HFF-Myc (cell line): ENCODE data around the gene HSD17B4.

Source experiments
- DNase-seq: peaks from one replicate; pipeline ENCODE4 v3.0.0-alpha.2; 2011; ENCODE audit warnings: low read depth; ENCODE audit errors: extremely low read depth
- H3K4me3 ChIP-seq: replicated peaks from 2 replicates; pipeline ENCODE4 v1.5.1; 2011; ENCODE audit warnings: low read depth, mild to moderate bottlenecking, control low read depth, low read length
- TF ChIP-seq, protein P1 (sequence below): IDR thresholded peaks from 2 replicates; pipeline ENCODE4 v1.5.1; 2012; ENCODE audit warnings: mild to moderate bottlenecking, low read depth, low read length, control low read depth; ENCODE audit errors: missing control alignments

Gene HSD17B4

GRCh38 chr5:119529811-119530210 lies 77.5 kb downstream of the HSD17B4 start:
- DNase-seq = no peak
- TF ChIP-seq, protein P1, sequence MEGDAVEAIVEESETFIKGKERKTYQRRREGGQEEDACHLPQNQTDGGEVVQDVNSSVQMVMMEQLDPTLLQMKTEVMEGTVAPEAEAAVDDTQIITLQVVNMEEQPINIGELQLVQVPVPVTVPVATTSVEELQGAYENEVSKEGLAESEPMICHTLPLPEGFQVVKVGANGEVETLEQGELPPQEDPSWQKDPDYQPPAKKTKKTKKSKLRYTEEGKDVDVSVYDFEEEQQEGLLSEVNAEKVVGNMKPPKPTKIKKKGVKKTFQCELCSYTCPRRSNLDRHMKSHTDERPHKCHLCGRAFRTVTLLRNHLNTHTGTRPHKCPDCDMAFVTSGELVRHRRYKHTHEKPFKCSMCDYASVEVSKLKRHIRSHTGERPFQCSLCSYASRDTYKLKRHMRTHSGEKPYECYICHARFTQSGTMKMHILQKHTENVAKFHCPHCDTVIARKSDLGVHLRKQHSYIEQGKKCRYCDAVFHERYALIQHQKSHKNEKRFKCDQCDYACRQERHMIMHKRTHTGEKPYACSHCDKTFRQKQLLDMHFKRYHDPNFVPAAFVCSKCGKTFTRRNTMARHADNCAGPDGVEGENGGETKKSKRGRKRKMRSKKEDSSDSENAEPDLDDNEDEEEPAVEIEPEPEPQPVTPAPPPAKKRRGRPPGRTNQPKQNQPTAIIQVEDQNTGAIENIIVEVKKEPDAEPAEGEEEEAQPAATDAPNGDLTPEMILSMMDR = no peak
- H3K4me3 ChIP-seq = no peak overlapping the region

DNA sequence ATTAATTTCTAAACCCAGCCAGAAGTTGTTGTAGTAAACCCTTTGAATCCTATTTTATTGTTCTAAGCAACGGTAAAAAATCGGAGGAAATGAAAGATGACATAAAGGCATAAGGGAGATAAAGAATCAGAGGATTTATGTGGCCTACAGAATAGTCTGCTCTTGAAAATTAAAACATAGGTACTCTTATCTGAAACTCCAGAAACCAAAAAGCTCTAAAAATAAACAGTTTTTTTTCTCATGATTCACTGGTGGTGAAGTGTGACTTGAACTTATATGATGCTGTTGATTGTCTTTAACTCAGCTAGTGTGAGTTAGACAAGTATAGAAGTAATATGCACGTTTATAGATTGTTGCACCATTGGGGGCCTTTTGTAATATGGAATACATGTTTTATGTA lies 80.3 kb downstream of the HSD17B4 start:
- no peak overlapping the region for H3K4me3 ChIP-seq
- no peak for DNase-seq
- TF ChIP-seq, protein P1 = no peak

DNA sequence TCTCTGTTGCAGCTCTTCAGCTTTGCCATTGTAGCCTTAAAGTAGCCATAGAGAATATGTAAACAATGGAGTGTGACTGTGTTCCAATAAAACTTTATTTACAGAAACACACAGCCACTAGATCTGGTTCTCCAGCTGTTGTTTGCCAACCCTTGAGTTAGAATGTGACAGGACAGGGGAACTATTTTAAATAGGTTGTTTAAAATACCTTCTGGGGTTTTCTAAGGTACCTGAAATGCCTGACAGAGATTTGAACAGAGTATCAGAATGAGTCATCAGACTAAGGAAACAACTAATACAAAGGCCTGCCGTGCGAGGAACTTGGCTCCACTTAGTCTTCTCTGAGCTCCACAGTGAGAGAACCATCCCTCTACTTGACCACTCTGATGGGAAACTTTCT lies 85.4 kb downstream of the HSD17B4 start:
- no peak for DNase-seq
- no peak overlapping the region for H3K4me3 ChIP-seq
- TF ChIP-seq, protein P1 = no peak

- TF ChIP-seq, protein P1 = no peak
- no peak for DNase-seq
- H3K4me3 ChIP-seq = no peak overlapping the region
These were observed 89.4 kb downstream of the HSD17B4 start for GRCh38 chr5:119541716-119542115.

GRCh38 chr5:119551819-119552218 lies 99.5 kb downstream of the HSD17B4 start:
- H3K4me3 ChIP-seq = no peak overlapping the region
- no peak for DNase-seq
- TF ChIP-seq, protein P1 = no peak

- TF ChIP-seq, protein P1 = no peak
- DNase-seq = no peak
- H3K4me3 ChIP-seq = no peak overlapping the region
These were observed 102.3 kb downstream of the HSD17B4 start for GRCh38 chr5:119554597-119554996.

GRCh38 chr5:119570910-119571309 lies 118.6 kb downstream of the HSD17B4 start:
- no peak overlapping the region for H3K4me3 ChIP-seq
- no peak for DNase-seq
- TF ChIP-seq, protein P1 = no peak
